Endothelial cell of umbilical vein (primary cell): Measurements from ENCODE around the gene CEBPA.

Experiments
- EZH2 ChIP-seq: IDR thresholded peaks from 2 replicates; pipeline ENCODE4 v1.6.1; 2012; ENCODE audit warnings: borderline replicate concordance, low read depth, mild to moderate bottlenecking, moderate library complexity, low read length, inconsistent platforms; ENCODE audit not compliant: severe bottlenecking
- JUN ChIP-seq: IDR thresholded peaks from 2 replicates; pipeline ENCODE4 v1.6.1; 2011; ENCODE audit warnings: borderline replicate concordance, low read depth; ENCODE audit not compliant: insufficient read length, insufficient read depth
- POLR2A ChIP-seq: IDR thresholded peaks from 2 replicates; pipeline ENCODE4 v1.6.1; 2012; ENCODE audit warnings: low read depth, mild to moderate bottlenecking, control low read depth, low read length
- POLR2AphosphoS5 ChIP-seq: IDR thresholded peaks from 2 replicates; pipeline ENCODE4 v1.6.1; 2012; ENCODE audit warnings: low read depth, mild to moderate bottlenecking, control low read depth, low read length, moderate library complexity; ENCODE audit not compliant: insufficient read depth
- TF ChIP-seq, protein P1 (sequence below), 2 donors: IDR thresholded peaks; 1 replicate in 1 of 2; 2 replicates in 1 of 2; pipeline ENCODE4 v1.5.1; 2011; ENCODE audit warnings: low read length in 2 of 2, mild to moderate bottlenecking in 2 of 2, moderate library complexity in 2 of 2, control low read depth in 1 of 2, inconsistent platforms in 1 of 2, low read depth in 1 of 2; ENCODE audit not compliant: insufficient read depth in 1 of 2; ENCODE audit errors: extremely low read depth in 1 of 2
- TF ChIP-seq, protein P2 (sequence below): IDR thresholded peaks from 2 replicates; pipeline ENCODE4 v1.6.1; 2011; ENCODE audit not compliant: insufficient read depth, insufficient read length

DNA sequence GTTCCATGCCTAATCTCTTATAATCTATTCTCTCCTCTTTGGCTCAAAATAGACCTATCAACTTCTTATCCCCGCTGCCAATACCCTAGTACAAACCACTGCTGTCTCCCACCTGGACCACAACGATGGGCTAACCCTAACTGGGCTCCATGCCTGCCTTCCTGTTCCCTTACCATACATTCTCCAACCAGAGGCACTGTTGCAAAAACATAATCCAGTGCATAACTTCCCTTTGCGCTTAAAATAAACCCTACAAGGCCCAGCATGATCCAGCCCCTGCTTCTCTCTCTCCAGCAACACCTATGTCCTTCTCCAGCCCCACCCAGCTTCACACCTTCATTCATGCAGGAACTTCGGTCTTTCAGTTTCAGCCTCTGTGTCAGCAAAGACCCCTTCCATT lies 27.4 kb upstream of the CEBPA start:
- TF ChIP-seq, protein P1, sequence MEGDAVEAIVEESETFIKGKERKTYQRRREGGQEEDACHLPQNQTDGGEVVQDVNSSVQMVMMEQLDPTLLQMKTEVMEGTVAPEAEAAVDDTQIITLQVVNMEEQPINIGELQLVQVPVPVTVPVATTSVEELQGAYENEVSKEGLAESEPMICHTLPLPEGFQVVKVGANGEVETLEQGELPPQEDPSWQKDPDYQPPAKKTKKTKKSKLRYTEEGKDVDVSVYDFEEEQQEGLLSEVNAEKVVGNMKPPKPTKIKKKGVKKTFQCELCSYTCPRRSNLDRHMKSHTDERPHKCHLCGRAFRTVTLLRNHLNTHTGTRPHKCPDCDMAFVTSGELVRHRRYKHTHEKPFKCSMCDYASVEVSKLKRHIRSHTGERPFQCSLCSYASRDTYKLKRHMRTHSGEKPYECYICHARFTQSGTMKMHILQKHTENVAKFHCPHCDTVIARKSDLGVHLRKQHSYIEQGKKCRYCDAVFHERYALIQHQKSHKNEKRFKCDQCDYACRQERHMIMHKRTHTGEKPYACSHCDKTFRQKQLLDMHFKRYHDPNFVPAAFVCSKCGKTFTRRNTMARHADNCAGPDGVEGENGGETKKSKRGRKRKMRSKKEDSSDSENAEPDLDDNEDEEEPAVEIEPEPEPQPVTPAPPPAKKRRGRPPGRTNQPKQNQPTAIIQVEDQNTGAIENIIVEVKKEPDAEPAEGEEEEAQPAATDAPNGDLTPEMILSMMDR (IDR thresholded peaks at IDR 0.05; ENCODE audit: extremely low read depth in 1 of 2, insufficient read depth in 1 of 2, low read depth in 1 of 2, low read length in 2 of 2), result no peak
- TF ChIP-seq POLR2AphosphoS5, result no peak
- TF ChIP-seq EZH2, result no peak
- TF ChIP-seq, protein P2, sequence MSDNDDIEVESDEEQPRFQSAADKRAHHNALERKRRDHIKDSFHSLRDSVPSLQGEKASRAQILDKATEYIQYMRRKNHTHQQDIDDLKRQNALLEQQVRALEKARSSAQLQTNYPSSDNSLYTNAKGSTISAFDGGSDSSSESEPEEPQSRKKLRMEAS, result no peak
- no peak for TF ChIP-seq JUN
- TF ChIP-seq POLR2A, result no peak
